HCT116 (cell line): ENCODE measurements around the gene EIF3B. TPM values are rescaled to one million over a fixed set of nuclear protein-coding genes. Genes with fewer than 3 reads are reported as not detected.

ENCODE experiments used
- ATAC-seq: fragments of 200-7000 bp; cut with Tn5 transposase; 2 replicates; pipeline ENCODE4 v1.9.1; 2020; ENCODE audit warnings: mild to moderate bottlenecking, moderate library complexity
- BruUV-seq: library from RNA; stranded (reverse); fragments of 400-500 nt; replicated peaks from 2 replicates; lab custom pipeline; 2021; lab: Mats Ljungman, UMichigan
- CTCF ChIA-PET: fragments of 300-600 bp; sonication (Branson Sonifier 250); formaldehyde crosslinking; loops from one replicate; lab custom pipeline; 2021; ENCODE audit warnings: antibody characterized with exemption; lab: Charles Lee
- POLR2A ChIA-PET: fragments of 300-600, 350-600 bp; sonication (Branson Sonifier 250); formaldehyde crosslinking; loops from one replicate; lab custom pipeline; 2021; ENCODE audit warnings: antibody characterized with exemption; lab: Charles Lee
- RAD21 ChIA-PET, 2 experiments: fragments of 300-600 bp; sonication (Branson Sonifier 250); formaldehyde crosslinking; loops; one replicate each; lab custom pipeline; 2023; ENCODE audit warnings: low total read pairs in 2 of 2; ENCODE audit not compliant: uncharacterized antibody in 2 of 2, unreplicated experiment in 2 of 2, low non-redundant PET in 1 of 2; lab: Charles Lee
- DNase-seq: peaks from one replicate; pipeline ENCODE4 v3.0.0-alpha.2; 2010; ENCODE audit warnings: low read depth, low spot score
- H2AFZ ChIP-seq: fragments of 200-600 bp; shearing (Covaris generic), sonication (generic); 2 replicates; pipeline ENCODE4 v1.6.1; 2017; ENCODE audit warnings: low read depth, mixed run types, mixed read lengths, antibody characterized with exemption, low read length; ENCODE audit not compliant: poor library complexity, severe bottlenecking
- H3K27ac ChIP-seq: 2 replicates; pipeline ENCODE4 v1.5.1; 2012; ENCODE audit warnings: low read depth, low read length
- H3K27me3 ChIP-seq: fragments of 200-600 bp; sonication (generic); 2 replicates; pipeline ENCODE4 v1.6.1; 2016; ENCODE audit warnings: mixed run types, low read length, mixed read lengths; ENCODE audit not compliant: insufficient read depth
- H3K36me3 ChIP-seq, 2 experiments: fragments of 200-500 bp in 1 of 2; fragments of 200-600 bp in 1 of 2; sonication (Bioruptor generic) in 1 of 2; sonication (generic) in 1 of 2; 2 replicates each; pipeline versions ENCODE4 v1.5.1 to v1.6.1; 2014 to 2016; ENCODE audit warnings: low read length in 2 of 2, inconsistent platforms in 1 of 2, mixed read lengths in 1 of 2, mixed run types in 1 of 2; ENCODE audit not compliant: insufficient read depth in 2 of 2, control insufficient read depth in 1 of 2
- H3K4me1 ChIP-seq, 2 experiments: fragments of 200-600 bp in 1 of 2; sonication (generic) in 1 of 2; 2 replicates each; pipeline versions ENCODE4 v1.5.1 to v1.6.1; 2012 to 2017; ENCODE audit warnings: low read length in 2 of 2, inconsistent platforms in 1 of 2, mild to moderate bottlenecking in 1 of 2, mixed read lengths in 1 of 2, mixed run types in 1 of 2, moderate library complexity in 1 of 2; ENCODE audit not compliant: insufficient read depth in 2 of 2, control insufficient read depth in 1 of 2
- H3K4me2 ChIP-seq: fragments of 200-600 bp; sonication (generic); 2 replicates; pipeline ENCODE4 v1.6.1; 2017; ENCODE audit warnings: mixed run types, low read length, mixed read lengths
- H3K4me3 ChIP-seq, 2 experiments: fragments of 200-600 bp in 1 of 2; sonication (generic) in 1 of 2; replicated peaks in 1 of 2; 2 replicates each; pipeline ENCODE4 v1.5.1; 2011 to 2016; ENCODE audit warnings: low read length in 2 of 2, control low read depth in 1 of 2, low read depth in 1 of 2, mild to moderate bottlenecking in 1 of 2, mixed read lengths in 1 of 2, mixed run types in 1 of 2
- H3K79me2 ChIP-seq: fragments of 200-600 bp; sonication (generic); 2 replicates; pipeline ENCODE4 v1.6.1; 2017; ENCODE audit warnings: mild to moderate bottlenecking, mixed run types, low read length, moderate library complexity, mixed read lengths; ENCODE audit not compliant: insufficient read depth
- H3K9ac ChIP-seq: fragments of 200-600 bp; sonication (generic); 2 replicates; pipeline ENCODE4 v1.6.1; 2016; ENCODE audit warnings: low read length, mixed read lengths
- H3K9me2 ChIP-seq: fragments of 200-600 bp; sonication (generic), shearing (Covaris generic); 2 replicates; pipeline ENCODE4 v1.6.1; 2017; ENCODE audit warnings: mixed run types, mild to moderate bottlenecking, moderate library complexity; ENCODE audit not compliant: insufficient read depth
- H3K9me3 ChIP-seq, 2 experiments: fragments of 200-500 bp in 1 of 2; fragments of 200-600 bp in 1 of 2; sonication (Bioruptor generic) in 1 of 2; sonication (generic) in 1 of 2; 2 replicates each; pipeline ENCODE4 v1.6.1; 2014 to 2017; ENCODE audit warnings: low read length in 2 of 2, mixed read lengths in 2 of 2, inconsistent platforms in 1 of 2, low read depth in 1 of 2, mild to moderate bottlenecking in 1 of 2, mixed run types in 1 of 2, moderate library complexity in 1 of 2; ENCODE audit not compliant: control insufficient read depth in 1 of 2, insufficient read depth in 1 of 2
- H4K20me1 ChIP-seq: fragments of 200-600 bp; sonication (generic), shearing (Covaris generic); 2 replicates; pipeline ENCODE4 v1.6.1; 2017; ENCODE audit warnings: mixed run types, mild to moderate bottlenecking, moderate library complexity; ENCODE audit not compliant: insufficient read depth
- CBX3 ChIP-seq: IDR thresholded peaks from 2 replicates; pipeline ENCODE4 v1.6.1; 2012; ENCODE audit warnings: low read depth
- CEBPB ChIP-seq: IDR thresholded peaks from 2 replicates; pipeline ENCODE4 v1.6.1; 2012; ENCODE audit warnings: low read depth
- CTCF ChIP-seq, 3 experiments: fragments of 200-600 bp in 1 of 3; sonication (generic) in 1 of 3; IDR thresholded peaks in 2 of 3; conservative IDR thresholded peaks in 1 of 3; 2 replicates each; pipeline ENCODE4 v1.5.1; 2012 to 2017; ENCODE audit warnings: low read depth in 2 of 3, low read length in 2 of 3, antibody characterized with exemption in 1 of 3, borderline replicate concordance in 1 of 3, control low read depth in 1 of 3, mild to moderate bottlenecking in 1 of 3, mixed read lengths in 1 of 3, mixed run types in 1 of 3, moderate library complexity in 1 of 3; ENCODE audit not compliant: insufficient read depth in 1 of 3
- EZH2 ChIP-seq: fragments of 200-600 bp; sonication (generic); IDR thresholded peaks from 2 replicates; pipeline ENCODE4 v1.6.1; 2017; ENCODE audit warnings: antibody characterized with exemption, mixed run types
- EZH2phosphoT487 ChIP-seq: fragments of 200-600 bp; IDR thresholded peaks from 2 replicates; pipeline ENCODE4 v1.6.1; 2018; ENCODE audit warnings: antibody characterized with exemption, borderline replicate concordance
- FOSL1 ChIP-seq: IDR thresholded peaks from 2 replicates; pipeline ENCODE4 v1.6.1; 2012; ENCODE audit warnings: low read depth
- JUND ChIP-seq: IDR thresholded peaks from 2 replicates; pipeline ENCODE4 v1.6.1; 2012
- POLR2A ChIP-seq: IDR thresholded peaks from 2 replicates; pipeline ENCODE4 v1.7.0; 2011; ENCODE audit warnings: borderline replicate concordance; ENCODE audit not compliant: insufficient read depth, insufficient read length; ENCODE audit errors: extremely low read depth
- POLR2AphosphoS5 ChIP-seq: IDR thresholded peaks from 2 replicates; pipeline ENCODE4 v1.6.1; 2011; ENCODE audit warnings: mild to moderate bottlenecking, low read depth, low read length, moderate library complexity
- RAD21 ChIP-seq: IDR thresholded peaks from 2 replicates; pipeline ENCODE4 v1.6.1; 2012; ENCODE audit warnings: low read depth, mild to moderate bottlenecking
- REST ChIP-seq: IDR thresholded peaks from 2 replicates; pipeline ENCODE4 v1.6.1; 2012; ENCODE audit warnings: low read depth
- SIN3A ChIP-seq: IDR thresholded peaks from 2 replicates; pipeline ENCODE4 v1.6.1; 2012; ENCODE audit warnings: low read depth
- SP1 ChIP-seq: IDR thresholded peaks from 2 replicates; pipeline ENCODE4 v1.6.1; 2012; ENCODE audit warnings: low read depth
- TCF7L2 ChIP-seq: IDR thresholded peaks from 2 replicates; pipeline ENCODE4 v1.7.0; 2011; ENCODE audit warnings: borderline replicate concordance, inconsistent platforms; ENCODE audit not compliant: insufficient read depth, insufficient read length; ENCODE audit errors: extremely low read depth
- YY1 ChIP-seq: IDR thresholded peaks from 2 replicates; pipeline ENCODE4 v1.6.1; 2011; ENCODE audit warnings: low read length, low read depth, moderate library complexity, mild to moderate bottlenecking; ENCODE audit not compliant: insufficient replicate concordance; ENCODE audit errors: extremely low read depth
- intact Hi-C: fragments of 100-400 bp; cut with micrococcal nuclease; formaldehyde crosslinking; loops from 2 replicates; pipeline ENCODE4 v1.10.0; 2022
- total RNA-seq: library from RNA; stranded (reverse); gene quantifications from one replicate; pipeline ENCODE4 v1.2.1, GENCODE V29; 2021; ENCODE audit not compliant: unreplicated experiment
- TF ChIP-seq, protein P1 (sequence below): IDR thresholded peaks from 2 replicates; pipeline ENCODE4 v1.6.1; 2012
- TF ChIP-seq, protein P2 (sequence below): IDR thresholded peaks from 2 replicates; pipeline ENCODE4 v1.6.1; 2011; ENCODE audit warnings: mild to moderate bottlenecking, low read length, moderate library complexity; ENCODE audit not compliant: insufficient replicate concordance; ENCODE audit errors: extremely low read depth

Gene EIF3B
- total RNA-seq, 1 experiment from 2014 or later: 324 TPM

- H3K9me2 ChIP-seq: no peaks in the 10 kb centered on the region
- H3K4me2 ChIP-seq: no peak overlapping the region
- CTCF ChIA-PET: no interaction called here
- RAD21 ChIA-PET: no interaction called here
- intact Hi-C loops: no loop called here
- no peaks in the 10 kb centered on the region for H3K27me3 ChIP-seq
- TF ChIP-seq RAD21: no peak
- TF ChIP-seq REST: no peak
- no peak for TF ChIP-seq TCF7L2
- TF ChIP-seq POLR2AphosphoS5: no peak
- TF ChIP-seq, protein P1, sequence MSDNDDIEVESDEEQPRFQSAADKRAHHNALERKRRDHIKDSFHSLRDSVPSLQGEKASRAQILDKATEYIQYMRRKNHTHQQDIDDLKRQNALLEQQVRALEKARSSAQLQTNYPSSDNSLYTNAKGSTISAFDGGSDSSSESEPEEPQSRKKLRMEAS: no peak
- TF ChIP-seq, protein P2, sequence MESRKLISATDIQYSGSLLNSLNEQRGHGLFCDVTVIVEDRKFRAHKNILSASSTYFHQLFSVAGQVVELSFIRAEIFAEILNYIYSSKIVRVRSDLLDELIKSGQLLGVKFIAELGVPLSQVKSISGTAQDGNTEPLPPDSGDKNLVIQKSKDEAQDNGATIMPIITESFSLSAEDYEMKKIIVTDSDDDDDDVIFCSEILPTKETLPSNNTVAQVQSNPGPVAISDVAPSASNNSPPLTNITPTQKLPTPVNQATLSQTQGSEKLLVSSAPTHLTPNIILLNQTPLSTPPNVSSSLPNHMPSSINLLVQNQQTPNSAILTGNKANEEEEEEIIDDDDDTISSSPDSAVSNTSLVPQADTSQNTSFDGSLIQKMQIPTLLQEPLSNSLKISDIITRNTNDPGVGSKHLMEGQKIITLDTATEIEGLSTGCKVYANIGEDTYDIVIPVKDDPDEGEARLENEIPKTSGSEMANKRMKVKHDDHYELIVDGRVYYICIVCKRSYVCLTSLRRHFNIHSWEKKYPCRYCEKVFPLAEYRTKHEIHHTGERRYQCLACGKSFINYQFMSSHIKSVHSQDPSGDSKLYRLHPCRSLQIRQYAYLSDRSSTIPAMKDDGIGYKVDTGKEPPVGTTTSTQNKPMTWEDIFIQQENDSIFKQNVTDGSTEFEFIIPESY: no peak
- no peak for TF ChIP-seq SP1
- TF ChIP-seq YY1: no peak
- TF ChIP-seq FOSL1: no peak
- no peak for TF ChIP-seq SIN3A
- no peak for TF ChIP-seq EZH2phosphoT487
- no peak for TF ChIP-seq EZH2
- no peak for TF ChIP-seq CEBPB
- TF ChIP-seq POLR2A: no peak
- TF ChIP-seq JUND: no peak
- no peak for TF ChIP-seq CTCF (IDR thresholded peaks at IDR 0.05 in 2 of 3, conservative IDR thresholded peaks at IDR 0.05 in 1 of 3; ENCODE audit: borderline replicate concordance in 1 of 3, insufficient read depth in 1 of 3, low read depth in 2 of 3, low read length in 2 of 3)
- no peak for TF ChIP-seq CBX3
- H3K9ac ChIP-seq: no peak overlapping the region
- no peaks in the 10 kb centered on the region for H3K9me3 ChIP-seq
- no peaks in the 10 kb centered on the region for H3K4me1 ChIP-seq
- H3K4me3 ChIP-seq: no peak overlapping the region
- ATAC-seq: peak; percentile 37; the same call in 1 of the 2 replicates
- no peak overlapping the region for H2AFZ ChIP-seq
- BruUV-seq: no TSS peak
- no peaks in the 10 kb centered on the region for H4K20me1 ChIP-seq
- no peak overlapping the region for H3K27ac ChIP-seq
- peaks cover 73 to 90% of the 10 kb centered on the region in 2 experiments for H3K36me3 ChIP-seq
- POLR2A ChIA-PET: no interaction called here
- peaks cover 89% of the 10 kb centered on the region for H3K79me2 ChIP-seq
- DNase-seq: no peak
These were observed 18.1 kb downstream of the EIF3B start for GRCh38 chr7:2372724-2373123.
